GM23338 (cell line): ENCODE results near the gene OTUD3. TPM values are rescaled to one million over a fixed set of nuclear protein-coding genes. Genes with fewer than 3 reads are reported as not detected.

Experiments used
- ATAC-seq: fragments of 200-7000 bp; cut with Tn5 transposase; 3 replicates; pipeline ENCODE4 v1.9.1; 2020
- DNase-seq: peaks from one replicate; pipeline ENCODE4 v3.0.0-alpha.2; 2015; ENCODE audit warnings: low spot score
- H2AFZ ChIP-seq: fragments of 200-600 bp; sonication (generic); 2 replicates; pipeline ENCODE4 v1.8.0; 2016; ENCODE audit warnings: antibody characterized with exemption, mild to moderate bottlenecking, moderate library complexity
- H3F3A ChIP-seq: fragments of 200-600 bp; sonication (generic); replicated peaks from 2 replicates; pipeline ENCODE4 v1.8.0; 2017; ENCODE audit warnings: antibody characterized with exemption, mixed run types, low read depth
- H3K27ac ChIP-seq: fragments of 200-600 bp; sonication (generic); 2 replicates; pipeline ENCODE4 v1.6.1; 2016; ENCODE audit warnings: low read depth
- H3K27me3 ChIP-seq: fragments of 200-600 bp; sonication (generic); 2 replicates; pipeline ENCODE4 v1.8.0; 2016; ENCODE audit warnings: mild to moderate bottlenecking, mixed run types, moderate library complexity; ENCODE audit not compliant: insufficient read depth
- H3K36me3 ChIP-seq: fragments of 200-600 bp; sonication (generic); 2 replicates; pipeline ENCODE4 v1.8.0; 2016; ENCODE audit warnings: mild to moderate bottlenecking; ENCODE audit not compliant: insufficient read depth
- H3K4me1 ChIP-seq: fragments of 200-600 bp; sonication (generic); 2 replicates; pipeline ENCODE4 v1.8.0; 2016; ENCODE audit warnings: mild to moderate bottlenecking, moderate library complexity; ENCODE audit not compliant: insufficient read depth
- H3K4me2 ChIP-seq: fragments of 200-600 bp; sonication (generic); 2 replicates; pipeline ENCODE4 v1.7.1; 2017; ENCODE audit warnings: mixed run types
- H3K4me3 ChIP-seq: fragments of 200-600 bp; sonication (generic); 2 replicates; pipeline ENCODE4 v1.6.1; 2016; ENCODE audit warnings: mixed run types
- H3K79me2 ChIP-seq: fragments of 200-600 bp; sonication (generic); replicated peaks from 2 replicates; pipeline ENCODE4 v1.8.0; 2017; ENCODE audit warnings: mild to moderate bottlenecking; ENCODE audit not compliant: insufficient read depth
- H3K9me2 ChIP-seq: fragments of 200-600 bp; sonication (generic); 2 replicates; pipeline ENCODE4 v1.8.0; 2017; ENCODE audit not compliant: insufficient read depth
- H4K20me1 ChIP-seq: fragments of 200-600 bp; sonication (generic); replicated peaks from 2 replicates; pipeline ENCODE4 v1.8.0; 2017; ENCODE audit warnings: mild to moderate bottlenecking; ENCODE audit not compliant: insufficient read depth
- H3K27ac Mint-ChIP-seq: 2 replicates; pipeline ENCODE4 v1.8.0; 2020; ENCODE audit warnings: inconsistent platforms, mild to moderate bottlenecking, moderate library complexity, mixed read lengths
- H3K27me3 Mint-ChIP-seq: 3 replicates; pipeline ENCODE4 v1.8.0; 2022; ENCODE audit warnings: low read depth, mild to moderate bottlenecking, moderate library complexity, mixed read lengths, inconsistent platforms; ENCODE audit not compliant: insufficient read depth, poor library complexity
- H3K36me3 Mint-ChIP-seq: 3 replicates; pipeline ENCODE4 v1.8.0; 2021; ENCODE audit warnings: low read depth, mild to moderate bottlenecking, inconsistent platforms, moderate library complexity, mixed read lengths
- H3K4me1 Mint-ChIP-seq: 3 replicates; pipeline ENCODE4 v1.8.0; 2020; ENCODE audit warnings: mild to moderate bottlenecking, inconsistent platforms, mixed read lengths
- H3K4me3 Mint-ChIP-seq: 3 replicates; pipeline ENCODE4 v1.8.0; 2021; ENCODE audit warnings: moderate library complexity, mild to moderate bottlenecking, inconsistent platforms, mixed read lengths
- H3K9me3 Mint-ChIP-seq: 3 replicates; pipeline ENCODE4 v1.8.0; 2020; ENCODE audit warnings: moderate library complexity, mild to moderate bottlenecking, inconsistent platforms, mixed read lengths
- CREB1 ChIP-seq: fragments of 250-450 bp; sonication (Bioruptor Pico); IDR thresholded peaks from 2 replicates; pipeline ENCODE4 v1.5.0; 2020; ENCODE audit warnings: low read depth, mild to moderate bottlenecking, moderate library complexity
- EZH2 ChIP-seq: fragments of 200-600 bp; sonication (generic); IDR thresholded peaks from one replicate; pipeline ENCODE4 v1.8.0; 2017; ENCODE audit warnings: antibody characterized with exemption, mild to moderate bottlenecking, low read depth; ENCODE audit not compliant: unreplicated experiment
- EZH2phosphoT487 ChIP-seq: fragments of 200-600 bp; sonication (generic); IDR thresholded peaks from one replicate; pipeline ENCODE4 v1.8.1; 2018; ENCODE audit warnings: antibody characterized with exemption; ENCODE audit not compliant: unreplicated experiment
- JUNB ChIP-seq: IDR thresholded peaks from one replicate; pipeline ENCODE4 v1.6.1; 2016; ENCODE audit warnings: antibody characterized with exemption; ENCODE audit not compliant: unreplicated experiment
- NANOG ChIP-seq: IDR thresholded peaks from 2 replicates; pipeline ENCODE4 v1.6.1; 2016; ENCODE audit warnings: antibody characterized with exemption, borderline replicate concordance
- POLR2AphosphoS5 ChIP-seq: IDR thresholded peaks from 2 replicates; pipeline ENCODE4 v1.6.1; 2016; ENCODE audit warnings: antibody characterized with exemption, low read depth
- ZNF114 ChIP-seq: fragments of 250-450 bp; sonication (Bioruptor Pico); IDR thresholded peaks from 2 replicates; pipeline ENCODE4 v1.5.0; 2020; ENCODE audit warnings: mild to moderate bottlenecking, moderate library complexity
- ZNF331 ChIP-seq: fragments of 250-450 bp; sonication (Bioruptor Pico); IDR thresholded peaks from 2 replicates; pipeline ENCODE4 v1.5.0; 2020; ENCODE audit warnings: low read depth, mild to moderate bottlenecking, moderate library complexity
- polyA plus RNA-seq: library from polyadenylated mRNA; unstranded; fragments of >200 nt; fragmentation: Nextera tagmentation; extraction: Ambion mirVana; gene quantifications from 2 replicates; pipeline ENCODE4 v1.2.1, GENCODE V29; 2016
- total RNA-seq: library from RNA; depleted of rRNA; stranded (reverse); fragments of >200 nt; shearing (Covaris generic); gene quantifications from 2 replicates; pipeline ENCODE4 v1.2.3, GENCODE V29; 2014
- TF ChIP-seq, protein P1 (sequence below): fragments of 250-450 bp; sonication (Bioruptor Pico); IDR thresholded peaks from 2 replicates; pipeline ENCODE4 v1.5.0; 2020; ENCODE audit warnings: mild to moderate bottlenecking, moderate library complexity
- TF ChIP-seq, protein P2 (sequence below): IDR thresholded peaks from one replicate; pipeline ENCODE4 v1.6.1; 2018; ENCODE audit warnings: antibody characterized with exemption; ENCODE audit not compliant: unreplicated experiment
- TF ChIP-seq, protein P3 (sequence below), 2 experiments: fragments of 200-600 bp in 1 of 2; sonication (generic) in 1 of 2; conservative IDR thresholded peaks; 2 replicates each; pipeline versions ENCODE4 v1.5.1 to v1.6.1; 2016 to 2017; ENCODE audit warnings: antibody characterized with exemption in 2 of 2, low read depth in 2 of 2, mild to moderate bottlenecking in 2 of 2, moderate library complexity in 1 of 2

The OTUD3 gene
- total and polyA plus RNA-seq, 2 experiments from 2014 or later = 3.0 to 12.9 TPM

DNA sequence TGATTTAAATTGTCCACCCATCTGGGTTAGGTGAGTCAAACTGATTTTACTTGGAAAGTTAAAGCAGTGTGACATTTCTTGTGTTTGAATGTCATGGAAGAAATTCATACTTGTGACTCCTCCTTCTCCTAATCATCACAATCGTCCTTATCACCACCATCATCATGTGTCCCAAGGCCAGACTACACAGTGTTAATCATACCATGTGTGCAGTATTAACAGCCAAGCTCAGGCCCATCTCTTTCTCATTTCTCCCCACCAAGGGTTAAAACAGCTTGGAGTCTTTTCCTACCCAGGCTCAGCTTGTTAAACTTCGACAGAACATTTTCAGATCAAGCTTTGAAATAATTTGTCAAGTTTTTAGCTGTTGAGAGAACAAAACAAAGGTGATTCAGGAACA lies 63.7 kb downstream of the OTUD3 start:
- H3K9me2 ChIP-seq = no peaks in the 10 kb centered on the region; the same call in 1 of the 2 replicates

DNA sequence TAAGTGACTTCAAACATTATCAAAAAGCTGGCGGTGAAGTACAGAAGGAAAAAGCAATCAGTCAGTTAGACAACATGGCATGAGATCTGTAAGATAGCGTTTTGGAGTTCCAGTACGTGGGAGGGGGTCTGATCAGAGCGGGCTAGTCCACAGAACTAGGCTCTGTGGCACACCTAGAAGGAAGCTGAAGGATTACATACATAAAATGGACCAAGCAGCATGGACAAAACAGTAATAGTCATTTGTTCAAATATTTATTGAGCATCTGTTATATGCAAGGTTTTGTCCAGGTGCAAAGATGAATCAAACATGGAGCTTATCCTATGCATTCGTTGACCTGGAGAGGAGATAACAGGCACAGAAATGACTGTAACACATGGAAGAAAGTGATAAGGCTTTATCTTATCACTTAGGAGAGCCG lies 64.1 kb downstream of the OTUD3 start:
- Mint-ChIP-seq H3K4me1 (peaks cover 12% of the 10 kb centered on the region; the same call in 2 of the 3 replicates), H3K36me3 (no peaks in the 10 kb centered on the region), H3K4me3 (no peak overlapping the region), H3K27ac (no peak overlapping the region), H3K9me3 (0 out of 3 replicates have a peak, but pooled peaks cover 3% of the 10 kb centered on the region), H3K27me3 (peaks cover 1% of the 10 kb centered on the region)
- ATAC-seq (no peak), DNase-seq (no peak)
- Histone ChIP-seq H3K4me3 (no peak overlapping the region), H3K27ac (no peak overlapping the region), H3K27me3 (no peaks in the 10 kb centered on the region), H3K4me1 (0 out of 2 replicates have a peak, but pooled peaks cover 3% of the 10 kb centered on the region), H3F3A (no peaks in the 10 kb centered on the region), H4K20me1 (no peaks in the 10 kb centered on the region), H3K36me3 (no peaks in the 10 kb centered on the region), H3K79me2 (no peaks in the 10 kb centered on the region), H3K4me2 (no peak overlapping the region), H3K9me2 (no peaks in the 10 kb centered on the region), H2AFZ (no peak overlapping the region)
- TF ChIP-seq ZNF331 (CRISPR knock-in tag) (no peak), EZH2phosphoT487 (no peak), CREB1 (no peak), ZNF114 (no peak), JUNB (no peak), EZH2 (no peak), NANOG (no peak), POLR2AphosphoS5 (no peak)
- TF ChIP-seq, protein P1, sequence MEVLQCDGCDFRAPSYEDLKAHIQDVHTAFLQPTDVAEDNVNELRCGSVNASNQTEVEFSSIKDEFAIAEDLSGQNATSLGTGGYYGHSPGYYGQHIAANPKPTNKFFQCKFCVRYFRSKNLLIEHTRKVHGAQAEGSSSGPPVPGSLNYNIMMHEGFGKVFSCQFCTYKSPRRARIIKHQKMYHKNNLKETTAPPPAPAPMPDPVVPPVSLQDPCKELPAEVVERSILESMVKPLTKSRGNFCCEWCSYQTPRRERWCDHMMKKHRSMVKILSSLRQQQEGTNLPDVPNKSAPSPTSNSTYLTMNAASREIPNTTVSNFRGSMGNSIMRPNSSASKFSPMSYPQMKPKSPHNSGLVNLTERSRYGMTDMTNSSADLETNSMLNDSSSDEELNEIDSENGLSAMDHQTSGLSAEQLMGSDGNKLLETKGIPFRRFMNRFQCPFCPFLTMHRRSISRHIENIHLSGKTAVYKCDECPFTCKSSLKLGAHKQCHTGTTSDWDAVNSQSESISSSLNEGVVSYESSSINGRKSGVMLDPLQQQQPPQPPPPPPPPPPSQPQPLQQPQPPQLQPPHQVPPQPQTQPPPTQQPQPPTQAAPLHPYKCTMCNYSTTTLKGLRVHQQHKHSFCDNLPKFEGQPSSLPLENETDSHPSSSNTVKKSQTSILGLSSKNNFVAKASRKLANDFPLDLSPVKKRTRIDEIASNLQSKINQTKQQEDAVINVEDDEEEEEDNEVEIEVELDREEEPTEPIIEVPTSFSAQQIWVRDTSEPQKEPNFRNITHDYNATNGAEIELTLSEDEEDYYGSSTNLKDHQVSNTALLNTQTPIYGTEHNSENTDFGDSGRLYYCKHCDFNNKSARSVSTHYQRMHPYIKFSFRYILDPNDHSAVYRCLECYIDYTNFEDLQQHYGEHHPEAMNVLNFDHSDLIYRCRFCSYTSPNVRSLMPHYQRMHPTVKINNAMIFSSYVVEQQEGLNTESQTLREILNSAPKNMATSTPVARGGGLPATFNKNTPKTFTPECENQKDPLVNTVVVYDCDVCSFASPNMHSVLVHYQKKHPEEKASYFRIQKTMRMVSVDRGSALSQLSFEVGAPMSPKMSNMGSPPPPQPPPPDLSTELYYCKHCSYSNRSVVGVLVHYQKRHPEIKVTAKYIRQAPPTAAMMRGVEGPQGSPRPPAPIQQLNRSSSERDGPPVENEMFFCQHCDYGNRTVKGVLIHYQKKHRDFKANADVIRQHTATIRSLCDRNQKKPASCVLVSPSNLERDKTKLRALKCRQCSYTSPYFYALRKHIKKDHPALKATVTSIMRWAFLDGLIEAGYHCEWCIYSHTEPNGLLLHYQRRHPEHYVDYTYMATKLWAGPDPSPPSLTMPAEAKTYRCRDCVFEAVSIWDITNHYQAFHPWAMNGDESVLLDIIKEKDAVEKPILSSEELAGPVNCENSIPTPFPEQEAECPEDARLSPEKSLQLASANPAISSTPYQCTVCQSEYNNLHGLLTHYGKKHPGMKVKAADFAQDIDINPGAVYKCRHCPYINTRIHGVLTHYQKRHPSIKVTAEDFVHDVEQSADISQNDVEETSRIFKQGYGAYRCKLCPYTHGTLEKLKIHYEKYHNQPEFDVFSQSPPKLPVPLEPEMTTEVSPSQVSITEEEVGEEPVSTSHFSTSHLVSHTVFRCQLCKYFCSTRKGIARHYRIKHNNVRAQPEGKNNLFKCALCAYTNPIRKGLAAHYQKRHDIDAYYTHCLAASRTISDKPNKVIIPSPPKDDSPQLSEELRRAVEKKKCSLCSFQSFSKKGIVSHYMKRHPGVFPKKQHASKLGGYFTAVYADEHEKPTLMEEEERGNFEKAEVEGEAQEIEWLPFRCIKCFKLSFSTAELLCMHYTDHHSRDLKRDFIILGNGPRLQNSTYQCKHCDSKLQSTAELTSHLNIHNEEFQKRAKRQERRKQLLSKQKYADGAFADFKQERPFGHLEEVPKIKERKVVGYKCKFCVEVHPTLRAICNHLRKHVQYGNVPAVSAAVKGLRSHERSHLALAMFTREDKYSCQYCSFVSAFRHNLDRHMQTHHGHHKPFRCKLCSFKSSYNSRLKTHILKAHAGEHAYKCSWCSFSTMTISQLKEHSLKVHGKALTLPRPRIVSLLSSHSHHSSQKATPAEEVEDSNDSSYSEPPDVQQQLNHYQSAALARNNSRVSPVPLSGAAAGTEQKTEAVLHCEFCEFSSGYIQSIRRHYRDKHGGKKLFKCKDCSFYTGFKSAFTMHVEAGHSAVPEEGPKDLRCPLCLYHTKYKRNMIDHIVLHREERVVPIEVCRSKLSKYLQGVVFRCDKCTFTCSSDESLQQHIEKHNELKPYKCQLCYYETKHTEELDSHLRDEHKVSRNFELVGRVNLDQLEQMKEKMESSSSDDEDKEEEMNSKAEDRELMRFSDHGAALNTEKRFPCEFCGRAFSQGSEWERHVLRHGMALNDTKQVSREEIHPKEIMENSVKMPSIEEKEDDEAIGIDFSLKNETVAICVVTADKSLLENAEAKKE = no peak
- TF ChIP-seq, protein P2, sequence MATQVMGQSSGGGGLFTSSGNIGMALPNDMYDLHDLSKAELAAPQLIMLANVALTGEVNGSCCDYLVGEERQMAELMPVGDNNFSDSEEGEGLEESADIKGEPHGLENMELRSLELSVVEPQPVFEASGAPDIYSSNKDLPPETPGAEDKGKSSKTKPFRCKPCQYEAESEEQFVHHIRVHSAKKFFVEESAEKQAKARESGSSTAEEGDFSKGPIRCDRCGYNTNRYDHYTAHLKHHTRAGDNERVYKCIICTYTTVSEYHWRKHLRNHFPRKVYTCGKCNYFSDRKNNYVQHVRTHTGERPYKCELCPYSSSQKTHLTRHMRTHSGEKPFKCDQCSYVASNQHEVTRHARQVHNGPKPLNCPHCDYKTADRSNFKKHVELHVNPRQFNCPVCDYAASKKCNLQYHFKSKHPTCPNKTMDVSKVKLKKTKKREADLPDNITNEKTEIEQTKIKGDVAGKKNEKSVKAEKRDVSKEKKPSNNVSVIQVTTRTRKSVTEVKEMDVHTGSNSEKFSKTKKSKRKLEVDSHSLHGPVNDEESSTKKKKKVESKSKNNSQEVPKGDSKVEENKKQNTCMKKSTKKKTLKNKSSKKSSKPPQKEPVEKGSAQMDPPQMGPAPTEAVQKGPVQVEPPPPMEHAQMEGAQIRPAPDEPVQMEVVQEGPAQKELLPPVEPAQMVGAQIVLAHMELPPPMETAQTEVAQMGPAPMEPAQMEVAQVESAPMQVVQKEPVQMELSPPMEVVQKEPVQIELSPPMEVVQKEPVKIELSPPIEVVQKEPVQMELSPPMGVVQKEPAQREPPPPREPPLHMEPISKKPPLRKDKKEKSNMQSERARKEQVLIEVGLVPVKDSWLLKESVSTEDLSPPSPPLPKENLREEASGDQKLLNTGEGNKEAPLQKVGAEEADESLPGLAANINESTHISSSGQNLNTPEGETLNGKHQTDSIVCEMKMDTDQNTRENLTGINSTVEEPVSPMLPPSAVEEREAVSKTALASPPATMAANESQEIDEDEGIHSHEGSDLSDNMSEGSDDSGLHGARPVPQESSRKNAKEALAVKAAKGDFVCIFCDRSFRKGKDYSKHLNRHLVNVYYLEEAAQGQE = no peak
- TF ChIP-seq, protein P3, sequence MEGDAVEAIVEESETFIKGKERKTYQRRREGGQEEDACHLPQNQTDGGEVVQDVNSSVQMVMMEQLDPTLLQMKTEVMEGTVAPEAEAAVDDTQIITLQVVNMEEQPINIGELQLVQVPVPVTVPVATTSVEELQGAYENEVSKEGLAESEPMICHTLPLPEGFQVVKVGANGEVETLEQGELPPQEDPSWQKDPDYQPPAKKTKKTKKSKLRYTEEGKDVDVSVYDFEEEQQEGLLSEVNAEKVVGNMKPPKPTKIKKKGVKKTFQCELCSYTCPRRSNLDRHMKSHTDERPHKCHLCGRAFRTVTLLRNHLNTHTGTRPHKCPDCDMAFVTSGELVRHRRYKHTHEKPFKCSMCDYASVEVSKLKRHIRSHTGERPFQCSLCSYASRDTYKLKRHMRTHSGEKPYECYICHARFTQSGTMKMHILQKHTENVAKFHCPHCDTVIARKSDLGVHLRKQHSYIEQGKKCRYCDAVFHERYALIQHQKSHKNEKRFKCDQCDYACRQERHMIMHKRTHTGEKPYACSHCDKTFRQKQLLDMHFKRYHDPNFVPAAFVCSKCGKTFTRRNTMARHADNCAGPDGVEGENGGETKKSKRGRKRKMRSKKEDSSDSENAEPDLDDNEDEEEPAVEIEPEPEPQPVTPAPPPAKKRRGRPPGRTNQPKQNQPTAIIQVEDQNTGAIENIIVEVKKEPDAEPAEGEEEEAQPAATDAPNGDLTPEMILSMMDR (conservative IDR thresholded peaks at IDR 0.05; ENCODE audit: low read depth in 2 of 2) = no peak

More for the DNA sequence above, 63.7 kb downstream of the OTUD3 start:
- no peak for TF ChIP-seq CREB1
- no peaks in the 10 kb centered on the region for H3K27me3 ChIP-seq
- Mint-ChIP-seq H3K9me3 (0 out of 3 replicates have a peak, but pooled peaks cover 3% of the 10 kb centered on the region), H3K27me3 (peaks cover 1% of the 10 kb centered on the region), H3K27ac (no peak overlapping the region), H3K4me3 (no peak overlapping the region), H3K4me1 (peaks cover 8% of the 10 kb centered on the region; the same call in 2 of the 3 replicates), H3K36me3 (no peaks in the 10 kb centered on the region)
- H3K27ac ChIP-seq = no peak overlapping the region
- no peak overlapping the region for H3K4me3 ChIP-seq
- 0 out of 2 replicates have a peak, but pooled peaks cover 3% of the 10 kb centered on the region for H3K4me1 ChIP-seq
- H3F3A ChIP-seq = no peaks in the 10 kb centered on the region
- DNase-seq = no peak
- no peaks in the 10 kb centered on the region for H4K20me1 ChIP-seq
- no peaks in the 10 kb centered on the region for H3K36me3 ChIP-seq
- no peak overlapping the region for H2AFZ ChIP-seq
- no peak for ATAC-seq
- H3K4me2 ChIP-seq = no peak overlapping the region
- H3K79me2 ChIP-seq = no peaks in the 10 kb centered on the region
